GM12873 (cell line): ENCODE results near the gene ROR2.

Experiments
- CTCF ChIP-seq: IDR thresholded peaks from 2 replicates; pipeline ENCODE4 v1.5.1; 2012; ENCODE audit warnings: low read depth, mild to moderate bottlenecking, moderate library complexity, low read length, control low read depth; ENCODE audit not compliant: insufficient read depth; ENCODE audit errors: missing control alignments

The ROR2 gene

GRCh38 chr9:91603932-91604331, 346.1 kb downstream of the ROR2 start:
- no peak for TF ChIP-seq CTCF

GRCh38 chr9:91599564-91599963, 350.5 kb downstream of the ROR2 start:
- TF ChIP-seq CTCF = no peak

- TF ChIP-seq CTCF = no peak
Observed at GRCh38 chr9:91591627-91592026, 358.4 kb downstream of the ROR2 start.

GRCh38 chr9:91589101-91589553, 360.9 kb downstream of the ROR2 start:
- TF ChIP-seq CTCF = no peak

GRCh38 chr9:91586282-91586681, 363.7 kb downstream of the ROR2 start:
- TF ChIP-seq CTCF = no peak

- TF ChIP-seq CTCF = no peak
Observed at GRCh38 chr9:91583966-91584365, 366.1 kb downstream of the ROR2 start.

GRCh38 chr9:91583161-91583875, 366.7 kb downstream of the ROR2 start:
- no peak for TF ChIP-seq CTCF
